Left lung (tissue), 10 donors: ENCODE results near the gene SH3PXD2A. TPM values are rescaled to one million over a fixed set of nuclear protein-coding genes. Genes with fewer than 3 reads are reported as not detected.
A peak's percentile ranks its signal among the peaks of the same experiment; 100 is the strongest.

ENCODE experiments used
- ATAC-seq: fragments of 200-7000 bp; cut with Tn5 transposase; one replicate; pipeline ENCODE4 v1.9.1; 2020; ENCODE audit warnings: moderate library complexity
- DNase-seq, 4 donors: peaks; one replicate each; pipeline ENCODE4 v3.0.0-alpha.2; 2013 to 2020
- H3K27ac ChIP-seq, 2 donors: fragments of 200-600 bp; sonication (generic) in 1 of 2; one replicate each; pipeline versions ENCODE4 v1.5.0 to v1.8.0; 2020 to 2021
- H3K27me3 ChIP-seq, 2 donors: fragments of 200-600 bp; sonication (generic) in 1 of 2; one replicate each; pipeline versions ENCODE4 v1.5.0 to v1.8.0; 2020 to 2021
- H3K36me3 ChIP-seq, 2 donors: fragments of 200-600 bp; sonication (generic) in 1 of 2; one replicate each; pipeline versions ENCODE4 v1.5.0 to v1.8.0; 2020 to 2021
- H3K4me1 ChIP-seq, 2 donors: fragments of 200-600 bp; one replicate each; pipeline ENCODE4 v1.8.0; 2021
- H3K4me3 ChIP-seq, 2 donors: fragments of 200-600 bp; sonication (generic) in 1 of 2; one replicate each; pipeline versions ENCODE4 v1.5.0 to v1.8.0; 2020 to 2021; ENCODE audit warnings: mild to moderate bottlenecking in 1 of 2
- H3K9me3 ChIP-seq, 2 donors: fragments of 200-600 bp; sonication (generic) in 1 of 2; one replicate each; pipeline versions ENCODE4 v1.5.0 to v1.8.0; 2020 to 2021
- CTCF ChIP-seq, 2 donors: fragments of 200-600 bp; sonication (generic) in 1 of 2; IDR thresholded peaks; one replicate each; pipeline versions ENCODE4 v1.5.0 to v1.8.0; 2021; ENCODE audit warnings: antibody characterized with exemption in 2 of 2
- intact Hi-C, 2 donors: fragments of 100-400 bp; cut with DNase I; formaldehyde crosslinking; loops; one replicate each; pipeline versions ENCODE4 v1.11.2 to v1.14.2; 2022
- polyA plus RNA-seq, 6 donors: library from polyadenylated mRNA; unstranded; fragments of 120-200 nt; gene quantifications; one replicate each; pipeline ENCODE4 v1.2.1, GENCODE V29; 2013; ENCODE audit not compliant: insufficient read length in 6 of 6
- total RNA-seq, 2 donors: library from RNA; stranded (reverse); fragmentation: NEBNext Ultra II Directional; extraction: Animal tissue kit (Norgen Biotek cat#: 25700); gene quantifications; one replicate each; pipeline ENCODE4 v1.2.1, GENCODE V29; 2021
- donor health status: DM: no; HTN: yes; CAD: no.
- donor health status: DM: no; HTN: no; CAD: no.

SH3PXD2A gene
- total and polyA plus RNA-seq, 8 donors, result 44.8 to 117 (median 91.7) TPM

GRCh38 chr10:103632247-103632642 is 223.1 kb downstream of the SH3PXD2A start:
- H3K27me3 ChIP-seq, result no peaks in the 10 kb centered on the region
- ATAC-seq, result no peak
- TF ChIP-seq CTCF (IDR thresholded peaks at IDR 0.05), result no peak
- H3K36me3 ChIP-seq, result peaks cover 0 to 18% of the 10 kb centered on the region in 2 donors
- H3K27ac ChIP-seq, result no peak overlapping the region
- H3K9me3 ChIP-seq, result no peaks in the 10 kb centered on the region
- H3K4me3 ChIP-seq, result no peak overlapping the region
- no peaks in the 10 kb centered on the region for H3K4me1 ChIP-seq
- DNase-seq, result peak in 1 of 4 donors; percentile 44
- intact Hi-C loops, result no loop called here

DNA sequence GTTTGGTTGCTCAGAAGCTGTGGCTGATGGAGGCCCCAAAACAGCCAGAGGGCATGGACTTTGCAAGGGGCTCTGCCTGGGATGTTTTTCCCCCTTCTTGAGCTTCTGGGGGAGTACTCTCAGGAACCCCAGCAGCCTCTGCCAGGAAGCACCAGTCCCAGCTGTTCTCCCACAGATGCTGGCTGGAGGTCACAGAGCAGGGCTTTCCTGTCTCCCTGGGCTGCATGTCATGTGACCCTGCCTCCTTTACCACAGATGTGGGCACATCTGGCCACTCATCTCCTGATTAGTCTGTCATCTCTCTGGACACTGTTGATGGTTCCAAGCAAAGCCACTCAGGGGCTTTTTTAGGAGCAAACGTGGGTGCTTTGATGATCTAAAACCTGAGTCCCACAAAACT is 225.2 kb downstream of the SH3PXD2A start:
- intact Hi-C loops, result no loop called here
- no peak overlapping the region for H3K4me3 ChIP-seq
- peaks cover 0 to 36% of the 10 kb centered on the region in 2 donors for H3K36me3 ChIP-seq

GRCh38 chr10:103629581-103629980 is 225.8 kb downstream of the SH3PXD2A start:
- ATAC-seq (no peak), DNase-seq (peak in 1 of 4 donors; percentile 11)
- intact Hi-C loops, result no loop called here
- H3K27ac ChIP-seq, result no peak overlapping the region
- no peaks in the 10 kb centered on the region for H3K27me3 ChIP-seq
- no peaks in the 10 kb centered on the region for H3K4me1 ChIP-seq
- no peak overlapping the region for H3K4me3 ChIP-seq
- TF ChIP-seq CTCF (IDR thresholded peaks at IDR 0.05), result no peak
- H3K9me3 ChIP-seq, result no peaks in the 10 kb centered on the region
- H3K36me3 ChIP-seq, result peaks cover 0 to 36% of the 10 kb centered on the region in 2 donors

More for the DNA sequence above, 225.2 kb downstream of the SH3PXD2A start:
- ATAC-seq (no peak), DNase-seq (peak in 1 of 4 donors; percentile 12)
- Histone ChIP-seq H3K9me3 (no peaks in the 10 kb centered on the region), H3K4me1 (no peaks in the 10 kb centered on the region), H3K27ac (no peak overlapping the region), H3K27me3 (no peaks in the 10 kb centered on the region)
- TF ChIP-seq CTCF (IDR thresholded peaks at IDR 0.05), result no peak

DNA sequence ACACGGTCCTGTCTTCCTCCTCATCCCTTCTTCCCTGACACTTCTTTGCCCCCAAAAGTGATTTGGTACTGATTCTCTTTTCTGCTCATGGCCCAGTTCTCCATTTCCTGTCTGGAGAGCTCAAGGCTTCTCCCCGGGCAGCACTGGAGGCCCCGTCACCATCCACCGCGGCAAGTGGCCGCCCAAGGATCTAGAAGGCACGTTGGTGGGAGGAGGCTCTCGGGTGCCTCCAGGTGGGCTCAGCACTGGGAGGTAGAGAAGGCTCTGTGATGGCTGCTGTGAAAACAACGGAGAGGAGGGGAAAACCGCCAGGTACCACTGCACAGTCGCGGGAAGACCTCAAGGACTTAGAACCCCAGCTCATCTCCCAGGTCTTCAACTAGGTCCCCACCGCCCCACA is 227.5 kb downstream of the SH3PXD2A start:
- TF ChIP-seq CTCF (IDR thresholded peaks at IDR 0.05), result no peak

GRCh38 chr10:103627111-103627892 is 228.1 kb downstream of the SH3PXD2A start:
- H3K27me3 ChIP-seq, result no peaks in the 10 kb centered on the region
- H3K36me3 ChIP-seq, result peaks cover 0 to 53% of the 10 kb centered on the region in 2 donors
- TF ChIP-seq CTCF (IDR thresholded peaks at IDR 0.05), result no peak
- no peak for DNase-seq
- ATAC-seq, result no peak
- no peaks in the 10 kb centered on the region for H3K4me1 ChIP-seq
- no peak overlapping the region for H3K27ac ChIP-seq
- intact Hi-C loops, result no loop called here
- no peaks in the 10 kb centered on the region for H3K9me3 ChIP-seq
- no peak overlapping the region for H3K4me3 ChIP-seq

More for the DNA sequence above, 227.5 kb downstream of the SH3PXD2A start:
- Histone ChIP-seq H3K4me1 (no peaks in the 10 kb centered on the region), H3K27ac (no peak overlapping the region), H3K4me3 (no peak overlapping the region), H3K27me3 (no peaks in the 10 kb centered on the region), H3K9me3 (no peaks in the 10 kb centered on the region), H3K36me3 (peaks cover 0 to 49% of the 10 kb centered on the region in 2 donors)
- DNase-seq, result no peak
- no peak for ATAC-seq
- intact Hi-C loops, result no loop called here
